Measurements from ENCODE around the gene KCNQ1OT1.

KCNQ1OT1 gene

GRCh38 chr11:2699531-2700414, at the start of gene KCNQ1OT1:
KCNQ1OT1 (minus strand) TSS chr11:2699994.
- H3K4me3 ChIP-seq (ENCODE audit: low read depth, low read length), result peak within 1 kb of the TSS; percentile 84
- DNase-seq (ENCODE audit: low read depth), result peak; percentile 93
- no peak for TF ChIP-seq CTCF (conservative IDR thresholded peaks at IDR 0.05; ENCODE audit: low read depth, low read length)

- DNase-seq (ENCODE audit: low read depth), result no peak
- no peak overlapping the region for H3K4me3 ChIP-seq (ENCODE audit: low read depth, low read length)
- no peak for TF ChIP-seq CTCF (conservative IDR thresholded peaks at IDR 0.05; ENCODE audit: low read depth, low read length)
Measured at GRCh38 chr11:2748814-2749554, 49.2 kb upstream of the KCNQ1OT1 start.

- TF ChIP-seq CTCF (conservative IDR thresholded peaks at IDR 0.05; ENCODE audit: low read depth, low read length), result no peak
- DNase-seq (ENCODE audit: low read depth), result no peak
- no peak overlapping the region for H3K4me3 ChIP-seq (ENCODE audit: low read depth, low read length)
Measured at GRCh38 chr11:2748061-2748813, 48.4 kb upstream of the KCNQ1OT1 start.

GRCh38 chr11:2747248-2748027, 47.6 kb upstream of the KCNQ1OT1 start:
- H3K4me3 ChIP-seq (ENCODE audit: low read depth, low read length), result no peak overlapping the region
- DNase-seq (ENCODE audit: low read depth), result no peak
- no peak for TF ChIP-seq CTCF (conservative IDR thresholded peaks at IDR 0.05; ENCODE audit: low read depth, low read length)

GRCh38 chr11:2746401-2747247, 46.8 kb upstream of the KCNQ1OT1 start:
- TF ChIP-seq CTCF (conservative IDR thresholded peaks at IDR 0.05; ENCODE audit: low read depth, low read length), result no peak
- no peak overlapping the region for H3K4me3 ChIP-seq (ENCODE audit: low read depth, low read length)
- DNase-seq (ENCODE audit: low read depth), result no peak
